Measurements from ENCODE around the gene FFAR4.

FFAR4 gene

GRCh38 chr10:93573051-93573909, 6.8 kb downstream of the FFAR4 start:
- no peak for FAIRE-seq

GRCh38 chr10:93573924-93574323, 7.5 kb downstream of the FFAR4 start:
- no peak for FAIRE-seq

- FAIRE-seq = no peak
Measured at GRCh38 chr10:93576888-93577287, 10.4 kb downstream of the FFAR4 start.

GRCh38 chr10:93577565-93577964, 11.1 kb downstream of the FFAR4 start:
- no peak for FAIRE-seq

- FAIRE-seq = no peak
Measured at GRCh38 chr10:93579089-93579488, 12.6 kb downstream of the FFAR4 start.

GRCh38 chr10:93579985-93580711, 13.7 kb downstream of the FFAR4 start:
- no peak for FAIRE-seq

- no peak for FAIRE-seq
Measured at GRCh38 chr10:93580828-93581227, 14.4 kb downstream of the FFAR4 start.

- FAIRE-seq = no peak
Measured at GRCh38 chr10:93584445-93584844, 18.0 kb downstream of the FFAR4 start.

GRCh38 chr10:93589648-93590562, 23.4 kb downstream of the FFAR4 start:
- no peak for FAIRE-seq

- FAIRE-seq = no peak
Measured at GRCh38 chr10:93590638-93591037, 24.2 kb downstream of the FFAR4 start.

GRCh38 chr10:93591065-93591808, 24.8 kb downstream of the FFAR4 start:
- FAIRE-seq = no peak

GRCh38 chr10:93593254-93593653, 26.8 kb downstream of the FFAR4 start:
- FAIRE-seq = no peak

- FAIRE-seq = no peak
Measured at GRCh38 chr10:93593749-93594148, 27.3 kb downstream of the FFAR4 start.

GRCh38 chr10:93594518-93594917, 28.1 kb downstream of the FFAR4 start:
- FAIRE-seq = no peak

GRCh38 chr10:93595378-93596161, 29.1 kb downstream of the FFAR4 start:
- no peak for FAIRE-seq

- FAIRE-seq = no peak
Measured at GRCh38 chr10:93596539-93596938, 30.1 kb downstream of the FFAR4 start.

- no peak for FAIRE-seq
Measured at GRCh38 chr10:93597075-93597599, 30.7 kb downstream of the FFAR4 start.

GRCh38 chr10:93598157-93598556, 31.7 kb downstream of the FFAR4 start:
- FAIRE-seq = no peak

- FAIRE-seq = no peak
Measured at GRCh38 chr10:93599335-93599734, 32.9 kb downstream of the FFAR4 start.

- FAIRE-seq = no peak
Measured at GRCh38 chr10:93599778-93600177, 33.3 kb downstream of the FFAR4 start.

- no peak for FAIRE-seq
Measured at GRCh38 chr10:93600446-93601145, 34.1 kb downstream of the FFAR4 start.

Measured in TTC549 (cell line).